ENCODE results near the gene UBE2G2. TPM values are rescaled to one million over a fixed set of nuclear protein-coding genes. Genes with fewer than 3 reads are reported as not detected.

The UBE2G2 gene
- total RNA-seq, 1 donor from 2014 or later = 111 TPM

DNA sequence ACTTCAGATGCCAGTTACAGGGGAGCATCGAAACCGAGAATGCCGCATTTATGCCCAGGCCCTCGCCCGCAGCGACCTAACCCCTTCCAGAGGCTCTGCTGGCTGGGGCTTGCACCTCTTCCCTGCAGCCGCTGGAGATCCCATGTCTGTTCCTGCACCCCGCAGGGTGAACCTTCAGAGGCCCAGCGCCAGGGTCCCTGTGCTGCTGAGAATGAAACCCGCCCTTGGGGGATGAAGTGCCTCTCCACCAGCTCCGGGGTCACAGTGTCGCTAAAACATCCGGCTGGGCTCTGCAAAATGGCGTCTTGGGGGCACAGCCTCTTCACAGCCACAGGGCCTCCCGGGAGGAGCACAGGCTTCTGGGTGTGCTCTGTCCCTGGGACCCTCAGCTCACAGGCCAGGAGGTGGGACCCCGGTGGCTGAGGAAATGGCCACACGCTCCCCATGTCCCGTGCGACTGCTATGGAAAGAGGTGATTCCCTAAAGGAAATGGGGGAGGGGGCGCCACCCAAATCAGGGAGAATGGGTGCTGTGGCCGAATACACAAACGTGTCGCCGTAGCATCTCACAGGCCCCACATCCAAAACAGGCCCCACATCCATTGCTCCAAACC is 50.3 kb downstream of the UBE2G2 start:
- Mint-ChIP-seq H3K4me1 (peaks cover 11% of the 10 kb centered on the region), H3K4me3 (no peak overlapping the region), H3K27me3 (ENCODE audit: low read depth) (peaks cover 6% of the 10 kb centered on the region), H3K9me3 (no peaks in the 10 kb centered on the region), H3K27ac (ENCODE audit: unreplicated experiment) (no peak overlapping the region), H3K36me3 (ENCODE audit: low read depth) (no peaks in the 10 kb centered on the region)
- no peak for DNase-seq (ENCODE audit: low read depth, low spot score)
- TF ChIP-seq, protein P1, sequence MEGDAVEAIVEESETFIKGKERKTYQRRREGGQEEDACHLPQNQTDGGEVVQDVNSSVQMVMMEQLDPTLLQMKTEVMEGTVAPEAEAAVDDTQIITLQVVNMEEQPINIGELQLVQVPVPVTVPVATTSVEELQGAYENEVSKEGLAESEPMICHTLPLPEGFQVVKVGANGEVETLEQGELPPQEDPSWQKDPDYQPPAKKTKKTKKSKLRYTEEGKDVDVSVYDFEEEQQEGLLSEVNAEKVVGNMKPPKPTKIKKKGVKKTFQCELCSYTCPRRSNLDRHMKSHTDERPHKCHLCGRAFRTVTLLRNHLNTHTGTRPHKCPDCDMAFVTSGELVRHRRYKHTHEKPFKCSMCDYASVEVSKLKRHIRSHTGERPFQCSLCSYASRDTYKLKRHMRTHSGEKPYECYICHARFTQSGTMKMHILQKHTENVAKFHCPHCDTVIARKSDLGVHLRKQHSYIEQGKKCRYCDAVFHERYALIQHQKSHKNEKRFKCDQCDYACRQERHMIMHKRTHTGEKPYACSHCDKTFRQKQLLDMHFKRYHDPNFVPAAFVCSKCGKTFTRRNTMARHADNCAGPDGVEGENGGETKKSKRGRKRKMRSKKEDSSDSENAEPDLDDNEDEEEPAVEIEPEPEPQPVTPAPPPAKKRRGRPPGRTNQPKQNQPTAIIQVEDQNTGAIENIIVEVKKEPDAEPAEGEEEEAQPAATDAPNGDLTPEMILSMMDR (conservative IDR thresholded peaks at IDR 0.05) = no peak

DNA sequence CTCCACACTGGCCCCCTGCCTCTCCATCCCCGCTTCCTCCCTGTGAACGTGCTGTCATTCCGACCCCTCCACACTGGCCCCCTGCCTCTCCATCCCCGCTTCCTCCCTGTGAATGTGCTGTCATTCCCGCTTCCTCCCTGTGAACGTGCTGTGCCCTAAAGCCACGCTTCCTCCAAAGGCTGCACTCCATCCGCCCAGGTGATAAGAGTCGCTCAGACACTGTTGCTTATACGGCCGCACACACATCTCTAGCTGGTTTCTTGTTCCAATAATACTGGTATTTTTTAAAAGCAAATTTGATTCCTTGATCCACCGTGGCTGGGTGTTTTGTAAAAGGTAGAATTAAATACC is 51.0 kb downstream of the UBE2G2 start:
- H3K36me3 Mint-ChIP-seq (ENCODE audit: low read depth) = no peaks in the 10 kb centered on the region
- TF ChIP-seq, protein P1 (conservative IDR thresholded peaks at IDR 0.05) = no peak
- DNase-seq (ENCODE audit: low read depth, low spot score) = no peak
- H3K4me1 Mint-ChIP-seq = peaks cover 11% of the 10 kb centered on the region
- no peak overlapping the region for H3K4me3 Mint-ChIP-seq
- peaks cover 6% of the 10 kb centered on the region for H3K27me3 Mint-ChIP-seq (ENCODE audit: low read depth)
- no peak overlapping the region for H3K27ac Mint-ChIP-seq (ENCODE audit: unreplicated experiment)
- H3K9me3 Mint-ChIP-seq = no peaks in the 10 kb centered on the region

DNA sequence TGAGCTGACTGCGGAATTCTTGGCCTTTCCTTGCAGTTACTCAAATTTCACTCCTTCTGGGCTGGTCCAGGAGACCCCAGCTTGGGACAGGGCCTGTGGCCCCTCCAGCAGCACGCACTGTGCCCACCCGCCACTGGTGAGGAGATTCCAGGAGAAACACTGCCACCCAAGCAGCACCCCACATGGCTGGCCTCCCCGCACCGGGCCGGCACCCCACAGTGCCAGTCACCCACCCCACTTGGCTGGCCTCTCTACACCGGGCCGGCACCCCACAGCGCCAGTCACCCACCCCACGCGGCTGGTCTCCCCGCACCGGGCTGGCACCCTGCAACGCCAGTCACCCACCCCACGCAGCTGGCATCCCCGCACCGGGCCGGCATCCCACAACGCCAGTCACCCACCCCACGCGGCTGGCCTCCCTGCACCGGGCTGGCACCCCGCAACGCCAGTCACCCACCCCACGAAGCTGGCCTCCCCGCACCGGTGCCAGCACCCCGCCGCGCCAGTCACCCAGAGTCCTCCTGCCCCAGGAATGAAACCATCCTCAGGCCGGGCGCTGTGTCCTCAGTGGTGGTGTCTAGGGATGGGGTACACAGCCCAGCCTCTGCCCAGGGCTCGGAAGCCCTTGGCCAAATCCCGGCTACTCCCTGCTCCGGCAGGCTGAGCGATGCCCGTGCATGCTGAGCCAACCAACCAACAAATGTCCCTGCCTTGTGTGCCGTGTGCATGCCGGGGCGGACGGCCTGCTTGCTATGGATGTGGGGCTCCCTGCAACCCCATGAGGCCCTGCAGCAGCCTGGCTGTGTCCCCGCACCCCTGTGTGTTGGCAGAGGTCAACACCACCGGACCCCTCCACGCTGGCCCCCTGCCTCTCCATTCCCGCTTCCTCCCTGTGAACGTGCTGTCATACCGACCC is 51.6 kb downstream of the UBE2G2 start:
- Mint-ChIP-seq H3K4me3 (no peak overlapping the region), H3K4me1 (peaks cover 11% of the 10 kb centered on the region), H3K27me3 (ENCODE audit: low read depth) (peaks cover 6% of the 10 kb centered on the region), H3K36me3 (ENCODE audit: low read depth) (no peaks in the 10 kb centered on the region), H3K27ac (ENCODE audit: unreplicated experiment) (no peak overlapping the region), H3K9me3 (no peaks in the 10 kb centered on the region)
- DNase-seq (ENCODE audit: low read depth, low spot score) = no peak
- TF ChIP-seq, protein P1 (conservative IDR thresholded peaks at IDR 0.05) = no peak

DNA sequence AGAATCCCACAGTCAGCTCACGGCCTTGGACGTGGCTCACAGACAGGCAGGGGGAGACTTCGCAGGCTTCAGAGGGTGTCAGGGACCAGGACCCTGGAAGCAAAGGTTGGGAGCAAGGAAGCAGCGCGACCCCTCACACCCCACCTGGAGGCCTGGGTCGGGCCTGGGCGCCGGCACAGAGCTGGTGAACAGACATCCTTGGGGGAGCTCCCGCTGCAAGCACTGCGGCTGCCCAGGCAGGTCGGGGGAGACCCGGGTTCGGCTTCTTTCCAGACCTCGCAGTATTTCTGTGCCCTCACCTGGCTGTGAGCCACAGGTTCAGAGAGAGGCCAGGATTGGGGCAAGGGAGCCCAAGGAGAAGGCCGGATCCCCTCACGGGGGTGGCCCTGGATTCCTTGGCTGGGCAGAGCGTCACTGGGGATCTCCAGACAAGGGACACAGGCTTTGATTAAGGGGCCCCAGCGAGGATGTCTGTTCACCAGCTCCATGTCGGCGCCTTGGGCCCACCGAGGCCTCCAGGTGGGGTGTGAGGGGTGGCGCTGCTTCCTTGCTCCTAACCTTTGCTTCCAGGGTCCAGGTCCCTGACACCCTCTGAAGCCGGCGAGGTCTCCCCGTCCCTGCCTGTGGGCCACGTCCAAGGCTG is 52.4 kb downstream of the UBE2G2 start:
- H3K36me3 Mint-ChIP-seq (ENCODE audit: low read depth) = no peaks in the 10 kb centered on the region

DNA sequence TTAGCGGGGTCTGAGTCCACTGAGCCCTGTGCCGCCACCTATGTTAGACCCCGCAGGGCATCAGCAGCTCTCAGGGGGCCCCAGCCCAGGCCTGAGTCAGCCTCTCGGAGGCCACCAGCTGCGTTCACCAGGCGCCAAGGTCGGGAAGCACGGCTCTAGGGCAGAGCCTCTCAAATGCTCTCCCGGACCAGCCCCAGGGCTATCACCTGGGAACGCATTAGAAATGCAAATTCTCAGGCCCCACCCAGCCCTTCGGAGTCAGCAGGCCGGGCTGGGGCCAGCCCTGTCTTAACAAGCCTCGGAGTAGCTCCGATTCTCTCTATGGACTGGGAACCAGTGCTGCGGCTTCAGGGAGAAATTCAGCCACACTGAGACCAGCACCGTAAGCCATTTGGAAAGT is 53.0 kb downstream of the UBE2G2 start:
- H3K9me3 Mint-ChIP-seq = no peaks in the 10 kb centered on the region
- TF ChIP-seq, protein P1 (conservative IDR thresholded peaks at IDR 0.05) = no peak
- H3K4me3 Mint-ChIP-seq = no peak overlapping the region
- DNase-seq (ENCODE audit: low read depth, low spot score) = no peak
- H3K27ac Mint-ChIP-seq (ENCODE audit: unreplicated experiment) = peak overlapping the region; percentile 27
- H3K4me1 Mint-ChIP-seq = peaks cover 11% of the 10 kb centered on the region
- peaks cover 6% of the 10 kb centered on the region for H3K27me3 Mint-ChIP-seq (ENCODE audit: low read depth)
- no peaks in the 10 kb centered on the region for H3K36me3 Mint-ChIP-seq (ENCODE audit: low read depth)

More for the DNA sequence above, 52.4 kb downstream of the UBE2G2 start:
- Mint-ChIP-seq H3K4me3 (no peak overlapping the region), H3K9me3 (no peaks in the 10 kb centered on the region), H3K4me1 (peaks cover 11% of the 10 kb centered on the region), H3K27ac (ENCODE audit: unreplicated experiment) (no peak overlapping the region), H3K27me3 (ENCODE audit: low read depth) (peaks cover 6% of the 10 kb centered on the region)
- TF ChIP-seq, protein P1 (conservative IDR thresholded peaks at IDR 0.05) = no peak
- no peak for DNase-seq (ENCODE audit: low read depth, low spot score)
